ENCODE measurements around the gene AKAP1.
"Not testable (repeated sequence)": the region's sequence is repeated elsewhere in the genome, so short reads cannot be mapped to it uniquely, and the experiment has no call there.

Gene AKAP1

DNA sequence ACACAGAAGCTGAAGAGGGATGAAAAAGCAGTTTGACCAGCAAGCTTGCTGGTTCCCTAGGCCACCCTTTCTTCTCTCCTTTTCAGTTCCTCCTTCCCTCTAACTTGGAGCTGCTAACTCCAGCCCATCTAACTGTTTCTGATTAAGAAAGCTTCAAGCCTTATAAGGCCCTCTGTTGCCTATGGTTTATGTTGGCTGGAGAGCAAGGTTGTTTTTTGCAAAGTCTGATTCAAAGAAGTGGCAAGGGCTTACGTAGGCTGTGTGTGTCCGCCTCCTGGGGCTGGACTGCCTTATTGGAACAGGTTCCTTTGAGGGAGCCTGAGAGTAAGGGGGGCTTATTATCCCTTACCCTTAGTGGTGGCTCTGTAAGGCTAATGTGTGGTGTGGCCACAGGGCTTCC is 7.1 kb downstream of the AKAP1 start:
- H3K4me3 ChIP-seq (replicated peaks; ENCODE audit: low read depth, low read length): no peak overlapping the region
- TF ChIP-seq, protein P1, sequence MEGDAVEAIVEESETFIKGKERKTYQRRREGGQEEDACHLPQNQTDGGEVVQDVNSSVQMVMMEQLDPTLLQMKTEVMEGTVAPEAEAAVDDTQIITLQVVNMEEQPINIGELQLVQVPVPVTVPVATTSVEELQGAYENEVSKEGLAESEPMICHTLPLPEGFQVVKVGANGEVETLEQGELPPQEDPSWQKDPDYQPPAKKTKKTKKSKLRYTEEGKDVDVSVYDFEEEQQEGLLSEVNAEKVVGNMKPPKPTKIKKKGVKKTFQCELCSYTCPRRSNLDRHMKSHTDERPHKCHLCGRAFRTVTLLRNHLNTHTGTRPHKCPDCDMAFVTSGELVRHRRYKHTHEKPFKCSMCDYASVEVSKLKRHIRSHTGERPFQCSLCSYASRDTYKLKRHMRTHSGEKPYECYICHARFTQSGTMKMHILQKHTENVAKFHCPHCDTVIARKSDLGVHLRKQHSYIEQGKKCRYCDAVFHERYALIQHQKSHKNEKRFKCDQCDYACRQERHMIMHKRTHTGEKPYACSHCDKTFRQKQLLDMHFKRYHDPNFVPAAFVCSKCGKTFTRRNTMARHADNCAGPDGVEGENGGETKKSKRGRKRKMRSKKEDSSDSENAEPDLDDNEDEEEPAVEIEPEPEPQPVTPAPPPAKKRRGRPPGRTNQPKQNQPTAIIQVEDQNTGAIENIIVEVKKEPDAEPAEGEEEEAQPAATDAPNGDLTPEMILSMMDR (IDR thresholded peaks at IDR 0.05; ENCODE audit: low read length, missing control alignments): no peak
- DNase-seq (ENCODE audit: low read depth): peak; percentile 43

DNA sequence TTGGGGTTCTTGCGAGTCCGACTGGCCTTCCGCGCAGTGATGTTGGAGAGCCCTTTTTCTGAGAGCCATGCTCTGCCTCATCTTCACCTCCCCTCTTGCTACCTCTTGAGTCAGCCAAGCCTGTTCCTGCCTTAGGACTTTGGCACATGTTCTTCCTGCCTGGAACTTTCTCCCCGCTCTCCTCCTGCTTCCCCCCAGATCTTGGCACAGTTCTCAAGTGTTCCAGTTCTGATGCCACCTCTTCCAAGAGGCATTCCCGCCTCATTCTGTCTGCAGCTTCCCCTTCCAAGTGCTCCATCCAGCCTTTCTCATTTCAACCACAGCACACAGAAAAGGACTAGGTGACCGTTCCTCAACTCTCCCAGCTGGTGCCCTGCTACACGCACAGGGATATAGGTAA is 7.7 kb downstream of the AKAP1 start:
- H3K4me3 ChIP-seq (replicated peaks; ENCODE audit: low read depth, low read length): no peak overlapping the region
- DNase-seq (ENCODE audit: low read depth): no peak
- TF ChIP-seq, protein P1 (IDR thresholded peaks at IDR 0.05; ENCODE audit: low read length, missing control alignments): no peak

DNA sequence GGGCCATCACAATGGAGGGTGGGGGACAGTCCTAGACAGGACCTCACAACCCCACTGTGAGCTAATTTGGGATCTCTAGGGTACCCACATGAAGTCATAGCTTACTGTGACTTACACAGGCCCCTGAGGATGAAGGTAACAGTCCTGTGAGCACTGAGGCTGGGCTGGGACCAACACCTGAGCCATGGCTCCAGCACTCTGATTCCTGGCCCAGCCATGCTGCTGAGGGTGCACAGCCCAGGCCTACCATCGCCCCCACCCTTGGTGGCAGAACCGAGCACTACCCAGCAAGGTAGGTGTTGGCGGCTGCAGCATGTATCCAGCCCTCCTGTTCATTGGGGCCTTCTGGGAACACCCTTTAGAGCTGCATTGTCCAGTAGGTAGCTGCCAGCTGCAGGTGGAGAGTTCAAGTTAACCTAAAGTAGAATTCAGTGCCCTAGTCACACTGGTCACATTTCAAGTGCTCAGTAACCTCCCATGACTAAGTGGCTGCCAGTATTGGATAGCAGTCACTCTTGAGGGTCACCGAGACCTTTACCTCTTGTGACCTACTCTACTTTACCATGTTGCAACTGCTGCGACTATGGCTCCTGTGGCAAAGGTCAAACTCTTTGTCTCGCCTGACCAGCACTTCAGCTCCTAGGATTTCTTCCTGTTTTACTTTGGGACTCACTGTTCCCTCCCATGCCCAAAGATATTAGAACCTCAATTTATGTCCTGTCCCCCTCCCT is 11.6 kb downstream of the AKAP1 start:
- TF ChIP-seq, protein P1 (IDR thresholded peaks at IDR 0.05; ENCODE audit: low read length, missing control alignments): no peak
- H3K4me3 ChIP-seq (replicated peaks; ENCODE audit: low read depth, low read length): no peak overlapping the region
- DNase-seq (ENCODE audit: low read depth): no peak

DNA sequence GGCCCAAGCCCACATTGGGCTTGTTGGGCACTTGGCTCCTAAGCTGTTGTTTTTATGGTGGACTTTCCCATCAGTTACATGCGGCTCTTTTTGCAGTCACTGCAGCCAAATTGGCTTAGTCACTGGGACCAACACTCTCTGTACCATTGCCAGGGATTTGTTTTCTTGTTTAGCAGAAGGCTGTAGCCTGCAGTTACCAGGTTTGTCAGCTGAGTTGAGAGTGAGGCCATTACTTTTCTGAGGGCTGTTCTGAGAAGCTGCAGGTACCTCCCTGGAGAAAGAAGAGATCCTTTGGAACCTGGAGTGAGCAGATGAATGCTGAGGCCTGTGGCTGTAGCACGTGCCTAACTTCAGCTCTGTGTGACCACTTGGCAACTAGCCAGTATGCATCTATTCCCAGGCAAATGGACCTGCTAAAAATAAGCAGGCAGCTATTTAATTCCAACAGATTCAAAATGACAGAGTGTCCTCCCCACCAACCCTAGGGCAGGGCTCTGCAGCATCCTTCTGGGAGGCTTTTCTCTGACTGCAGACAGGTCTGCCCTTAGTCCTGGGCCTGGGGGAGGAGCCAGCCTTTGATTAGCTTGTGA is 12.9 kb downstream of the AKAP1 start:
- TF ChIP-seq, protein P1 (IDR thresholded peaks at IDR 0.05; ENCODE audit: low read length, missing control alignments): no peak
- peak; percentile 86 for DNase-seq (ENCODE audit: low read depth)
- no peak overlapping the region for H3K4me3 ChIP-seq (replicated peaks; ENCODE audit: low read depth, low read length)

DNA sequence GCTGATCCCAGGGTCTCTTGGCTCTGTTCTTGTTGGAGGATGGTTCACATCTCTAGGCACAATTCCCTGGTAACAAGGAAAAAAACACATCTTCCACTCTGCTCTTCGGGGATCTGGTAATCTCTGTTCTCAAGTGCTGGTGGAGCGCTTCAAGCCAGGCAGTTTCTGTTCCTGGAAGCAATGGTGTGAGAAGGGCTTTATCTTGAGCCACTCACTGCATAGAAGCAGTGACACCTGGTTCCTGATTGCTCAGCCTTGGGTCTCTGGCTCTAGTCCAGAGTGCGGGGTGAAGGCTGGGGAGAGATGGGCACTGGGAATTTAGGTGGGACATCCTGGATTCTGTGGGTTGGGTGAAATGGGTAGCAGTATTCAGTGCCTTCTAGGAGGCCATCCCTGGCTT is 14.1 kb downstream of the AKAP1 start:
- no peak for DNase-seq (ENCODE audit: low read depth)
- TF ChIP-seq, protein P1 (IDR thresholded peaks at IDR 0.05; ENCODE audit: low read length, missing control alignments): no peak
- H3K4me3 ChIP-seq (replicated peaks; ENCODE audit: low read depth, low read length): no peak overlapping the region

DNA sequence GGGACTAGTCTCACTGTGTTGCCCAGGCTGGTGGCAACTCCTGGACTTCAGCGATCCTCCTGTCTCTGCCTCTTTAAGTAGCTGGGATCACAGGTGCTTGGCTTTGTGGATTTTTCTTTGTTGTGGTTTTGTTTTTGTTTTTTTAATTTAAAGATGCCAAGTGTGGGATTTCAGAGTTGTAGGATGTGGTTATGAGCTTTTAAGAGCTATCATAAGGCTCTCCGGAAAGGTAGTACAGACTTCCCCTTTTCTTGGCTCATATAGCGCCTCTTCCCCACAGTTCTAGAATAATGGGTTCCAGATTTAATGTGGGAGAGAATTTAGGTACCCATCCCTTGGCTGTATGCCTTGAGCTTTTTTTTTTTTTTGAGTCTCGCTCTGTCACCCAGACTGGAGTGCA is 17.1 kb downstream of the AKAP1 start:
- no peak for DNase-seq (ENCODE audit: low read depth)
- no peak overlapping the region for H3K4me3 ChIP-seq (replicated peaks; ENCODE audit: low read depth, low read length)
- TF ChIP-seq, protein P1 (IDR thresholded peaks at IDR 0.05; ENCODE audit: low read length, missing control alignments): no peak

DNA sequence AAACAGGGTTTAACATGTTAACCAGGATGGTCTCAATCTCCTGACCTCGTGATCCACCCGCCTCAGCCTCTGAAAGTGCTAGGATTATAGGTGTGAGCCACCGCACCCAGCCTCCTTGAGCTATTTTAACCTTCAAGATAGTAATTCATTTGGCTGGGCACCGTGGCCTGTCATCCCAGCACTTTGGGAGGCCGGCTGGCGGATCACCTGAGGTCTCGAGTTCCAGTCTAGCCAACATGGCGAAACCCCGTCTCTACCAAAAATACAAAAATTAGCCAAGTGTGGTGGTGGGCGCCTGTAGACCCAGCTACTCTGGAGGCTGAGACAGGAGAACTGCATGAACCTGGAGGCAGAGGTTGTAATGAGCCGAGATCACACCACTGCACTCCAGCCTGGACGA is 17.6 kb downstream of the AKAP1 start:
- not testable (repeated sequence) for DNase-seq (ENCODE audit: low read depth); H3K4me3 ChIP-seq (replicated peaks; ENCODE audit: low read depth, low read length)

All from fibroblast of pulmonary artery (primary cell).